Measurements from ENCODE around the gene ACVRL1.

Gene ACVRL1

GRCh38 chr12:51926064-51926632 lies 18.8 kb downstream of the ACVRL1 start:
- DNase-seq, result peak; percentile 56
- Histone ChIP-seq H3K27me3 (no peaks in the 10 kb centered on the region), H3K4me3 (ENCODE audit: low read depth, low read length) (no peak overlapping the region), H3K4me1 (peaks cover 29% of the 10 kb centered on the region), H3K36me3 (no peaks in the 10 kb centered on the region), H3K9me3 (no peaks in the 10 kb centered on the region)
- no peak for TF ChIP-seq CTCF (IDR thresholded peaks at IDR 0.05; ENCODE audit: low read depth, low read length)

- peak; percentile 62 for DNase-seq
- peak; percentile 68 for TF ChIP-seq CTCF (IDR thresholded peaks at IDR 0.05; ENCODE audit: low read depth, low read length)
- Histone ChIP-seq H3K9me3 (no peaks in the 10 kb centered on the region), H3K4me3 (ENCODE audit: low read depth, low read length) (no peak overlapping the region), H3K36me3 (no peaks in the 10 kb centered on the region), H3K27me3 (no peaks in the 10 kb centered on the region), H3K4me1 (peaks cover 30% of the 10 kb centered on the region)
Observed at GRCh38 chr12:51926718-51927117, 19.4 kb downstream of the ACVRL1 start.

- peaks cover 15% of the 10 kb centered on the region for H3K4me1 ChIP-seq
- peak; percentile 66 for DNase-seq
- H3K36me3 ChIP-seq, result no peaks in the 10 kb centered on the region
- no peak for TF ChIP-seq CTCF (IDR thresholded peaks at IDR 0.05; ENCODE audit: low read depth, low read length)
- no peaks in the 10 kb centered on the region for H3K9me3 ChIP-seq
- H3K4me3 ChIP-seq (ENCODE audit: low read depth, low read length), result peak overlapping the region; percentile 27
- H3K27me3 ChIP-seq, result no peaks in the 10 kb centered on the region
Observed at GRCh38 chr12:51932218-51933076, 25.1 kb downstream of the ACVRL1 start.

- Histone ChIP-seq H3K9me3 (no peaks in the 10 kb centered on the region), H3K27me3 (no peaks in the 10 kb centered on the region), H3K4me1 (peaks cover 27% of the 10 kb centered on the region), H3K36me3 (no peaks in the 10 kb centered on the region), H3K4me3 (ENCODE audit: low read depth, low read length) (no peak overlapping the region)
- no peak for DNase-seq
- TF ChIP-seq CTCF (IDR thresholded peaks at IDR 0.05; ENCODE audit: low read depth, low read length), result no peak
Observed at GRCh38 chr12:51934080-51934479, 26.8 kb downstream of the ACVRL1 start.

- Histone ChIP-seq H3K36me3 (no peaks in the 10 kb centered on the region), H3K4me1 (peaks cover 40% of the 10 kb centered on the region), H3K27me3 (no peaks in the 10 kb centered on the region)
Observed at GRCh38 chr12:51937926-51938325, 30.6 kb downstream of the ACVRL1 start.

More at GRCh38 chr12:51937926-51938325, 30.6 kb downstream of the ACVRL1 start:
- no peak for TF ChIP-seq CTCF (IDR thresholded peaks at IDR 0.05; ENCODE audit: low read depth, low read length)
- no peak overlapping the region for H3K4me3 ChIP-seq (ENCODE audit: low read depth, low read length)
- no peaks in the 10 kb centered on the region for H3K9me3 ChIP-seq
- DNase-seq, result peak; percentile 63
